Endothelial cell of umbilical vein (primary cell): Measurements from ENCODE around the gene ETV7. TPM values are rescaled to one million over a fixed set of nuclear protein-coding genes. Genes with fewer than 3 reads are reported as not detected.

Source experiments
- BruUV-seq: library from RNA; stranded (reverse); fragments of 400-500 nt; replicated peaks from 2 replicates; lab custom pipeline; 2021; lab: Mats Ljungman, UMichigan
- CTCF ChIA-PET: fragments of 300-600, 350-600 bp; sonication (Branson Sonifier 250); formaldehyde crosslinking; loops from one replicate; lab custom pipeline; 2021; ENCODE audit warnings: antibody characterized with exemption, inconsistent platforms; lab: Charles Lee
- POLR2A ChIA-PET: fragments of 300-600, 350-600 bp; sonication (Branson Sonifier 250); formaldehyde crosslinking; loops from one replicate; lab custom pipeline; 2021; ENCODE audit warnings: antibody characterized with exemption, inconsistent platforms; lab: Charles Lee
- DNase-seq: peaks from one replicate; pipeline ENCODE4 v3.0.0-alpha.2; 2011; ENCODE audit warnings: low read depth, low spot score
- FAIRE-seq: peaks from 2 replicates; lab custom pipeline; 2011; peaks lifted over from hg19 to GRCh38; lab: Jason Lieb, UNC
- H2AFZ ChIP-seq: 2 replicates; pipeline ENCODE4 v1.6.0; 2012; ENCODE audit warnings: low read depth, low read length, control low read depth, inconsistent platforms
- H3K27ac ChIP-seq: 2 replicates; pipeline ENCODE4 v1.5.1; 2011; ENCODE audit warnings: low read depth, mild to moderate bottlenecking, control low read depth, low read length, moderate library complexity; ENCODE audit not compliant: insufficient read depth
- H3K27me3 ChIP-seq, 2 experiments: 2 replicates each; pipeline versions ENCODE4 v1.6.0 to v1.6.1; 2011; ENCODE audit warnings: low read length in 2 of 2, mixed read lengths in 1 of 2; ENCODE audit not compliant: control insufficient read depth in 2 of 2, insufficient read depth in 2 of 2
- H3K36me3 ChIP-seq, 2 experiments: 2 replicates in 1 of 2; 3 replicates in 1 of 2; pipeline ENCODE4 v1.5.1; 2011; ENCODE audit warnings: low read length in 2 of 2, mild to moderate bottlenecking in 1 of 2, moderate library complexity in 1 of 2; ENCODE audit not compliant: control insufficient read depth in 2 of 2, insufficient read depth in 2 of 2; ENCODE audit errors: extremely low read depth in 1 of 2
- H3K4me1 ChIP-seq: 3 replicates; pipeline ENCODE4 v1.5.1; 2011; ENCODE audit warnings: mild to moderate bottlenecking, low read length; ENCODE audit not compliant: control insufficient read depth, insufficient read depth; ENCODE audit errors: extremely low read depth
- H3K4me2 ChIP-seq: 2 replicates; pipeline ENCODE4 v1.6.1; 2011; ENCODE audit warnings: low read length, control low read depth, mixed read lengths; ENCODE audit not compliant: insufficient read depth
- H3K4me3 ChIP-seq, 3 experiments: fragments of 200-600 bp in 1 of 3; sonication (generic), shearing (Covaris generic) in 1 of 3; replicated peaks in 1 of 3; 2 replicates each; pipeline ENCODE4 v1.5.1; 2011 to 2016; ENCODE audit warnings: control low read depth in 3 of 3, low read length in 3 of 3, mild to moderate bottlenecking in 2 of 3, inconsistent platforms in 1 of 3, low read depth in 1 of 3, moderate library complexity in 1 of 3; ENCODE audit not compliant: insufficient read depth in 1 of 3
- H3K79me2 ChIP-seq: 2 replicates; pipeline ENCODE4 v1.6.0; 2012; ENCODE audit warnings: low read length, inconsistent platforms; ENCODE audit not compliant: control insufficient read depth, insufficient read depth
- H3K9ac ChIP-seq: replicated peaks from 2 replicates; pipeline ENCODE3; 2011; ENCODE audit warnings: low read length, control low read depth; ENCODE audit not compliant: insufficient read depth; ENCODE audit errors: extremely low read depth
- H3K9me1 ChIP-seq: replicated peaks from 3 replicates; pipeline ENCODE4 v1.6.0; 2011; ENCODE audit warnings: mild to moderate bottlenecking, low read length; ENCODE audit not compliant: control insufficient read depth, insufficient read depth; ENCODE audit errors: extremely low read depth
- H3K9me3 ChIP-seq: replicated peaks from 2 replicates; pipeline ENCODE4 v1.5.1; 2012; ENCODE audit warnings: low read length, inconsistent platforms; ENCODE audit not compliant: control insufficient read depth, insufficient read depth
- H4K20me1 ChIP-seq: replicated peaks from 2 replicates; pipeline ENCODE3; 2011; ENCODE audit warnings: mild to moderate bottlenecking, low read length; ENCODE audit not compliant: control insufficient read depth, insufficient read depth; ENCODE audit errors: extremely low read depth
- EZH2 ChIP-seq: IDR thresholded peaks from 2 replicates; pipeline ENCODE4 v1.6.1; 2012; ENCODE audit warnings: borderline replicate concordance, low read depth, mild to moderate bottlenecking, moderate library complexity, low read length, inconsistent platforms; ENCODE audit not compliant: severe bottlenecking
- FOS ChIP-seq: IDR thresholded peaks from 2 replicates; pipeline ENCODE4 v1.6.1; 2011; ENCODE audit warnings: mild to moderate bottlenecking, low read length, moderate library complexity, borderline replicate concordance; ENCODE audit not compliant: insufficient read depth
- GATA2 ChIP-seq: IDR thresholded peaks from 2 replicates; pipeline ENCODE4 v1.7.0; 2011; ENCODE audit warnings: low read depth, mild to moderate bottlenecking, moderate library complexity, mixed read lengths, low read length; ENCODE audit not compliant: insufficient read length, insufficient read depth
- JUN ChIP-seq: IDR thresholded peaks from 2 replicates; pipeline ENCODE4 v1.6.1; 2011; ENCODE audit warnings: borderline replicate concordance, low read depth; ENCODE audit not compliant: insufficient read length, insufficient read depth
- MYC ChIP-seq: IDR thresholded peaks from one replicate; pipeline ENCODE4 v1.6.1; 2011; ENCODE audit warnings: mild to moderate bottlenecking, low read depth, low read length
- POLR2A ChIP-seq: IDR thresholded peaks from 2 replicates; pipeline ENCODE4 v1.6.1; 2012; ENCODE audit warnings: low read depth, mild to moderate bottlenecking, control low read depth, low read length
- POLR2AphosphoS5 ChIP-seq: IDR thresholded peaks from 2 replicates; pipeline ENCODE4 v1.6.1; 2012; ENCODE audit warnings: low read depth, mild to moderate bottlenecking, control low read depth, low read length, moderate library complexity; ENCODE audit not compliant: insufficient read depth
- dilution Hi-C: fragments of 300-500 bp; cut with MboI; formaldehyde crosslinking; loops from one replicate; pipeline ENCODE4 v1.15.0; 2019; ENCODE audit warnings: low sequenced_read_pairs; ENCODE audit not compliant: extremely low pct_ligation_motif_present
- intact Hi-C: fragments of 100-400 bp; cut with micrococcal nuclease; formaldehyde crosslinking; loops from one replicate; pipeline ENCODE4 v1.10.0; 2022
- polyA plus RNA-seq, 4 experiments: library from polyadenylated mRNA; depleted of rRNA in 3 of 4; stranded (reverse) in 3 of 4; unstranded in 1 of 4; fragments of >200 nt; gene quantifications; 2 replicates each; pipeline versions ENCODE4 v1.2.1 to v1.2.3, GENCODE V29; 2011 to 2012; ENCODE audit warnings: missing spikeins in 1 of 4
- total RNA-seq: library from RNA; stranded (reverse); gene quantifications from 2 replicates; pipeline ENCODE4 v1.2.3, GENCODE V29; 2021
- TF ChIP-seq, protein P1 (sequence below), 2 donors: IDR thresholded peaks; 1 replicate in 1 of 2; 2 replicates in 1 of 2; pipeline ENCODE4 v1.5.1; 2011; ENCODE audit warnings: low read length in 2 of 2, mild to moderate bottlenecking in 2 of 2, moderate library complexity in 2 of 2, control low read depth in 1 of 2, inconsistent platforms in 1 of 2, low read depth in 1 of 2; ENCODE audit not compliant: insufficient read depth in 1 of 2; ENCODE audit errors: extremely low read depth in 1 of 2
- TF ChIP-seq, protein P2 (sequence below): IDR thresholded peaks from 2 replicates; pipeline ENCODE4 v1.6.1; 2011; ENCODE audit not compliant: insufficient read depth, insufficient read length

ETV7 gene
- total and polyA plus RNA-seq, 2 donors (not counting 3 experiments of a cell fraction or from before 2014, with no cell fraction given), result 0.23 to 0.58 TPM

DNA sequence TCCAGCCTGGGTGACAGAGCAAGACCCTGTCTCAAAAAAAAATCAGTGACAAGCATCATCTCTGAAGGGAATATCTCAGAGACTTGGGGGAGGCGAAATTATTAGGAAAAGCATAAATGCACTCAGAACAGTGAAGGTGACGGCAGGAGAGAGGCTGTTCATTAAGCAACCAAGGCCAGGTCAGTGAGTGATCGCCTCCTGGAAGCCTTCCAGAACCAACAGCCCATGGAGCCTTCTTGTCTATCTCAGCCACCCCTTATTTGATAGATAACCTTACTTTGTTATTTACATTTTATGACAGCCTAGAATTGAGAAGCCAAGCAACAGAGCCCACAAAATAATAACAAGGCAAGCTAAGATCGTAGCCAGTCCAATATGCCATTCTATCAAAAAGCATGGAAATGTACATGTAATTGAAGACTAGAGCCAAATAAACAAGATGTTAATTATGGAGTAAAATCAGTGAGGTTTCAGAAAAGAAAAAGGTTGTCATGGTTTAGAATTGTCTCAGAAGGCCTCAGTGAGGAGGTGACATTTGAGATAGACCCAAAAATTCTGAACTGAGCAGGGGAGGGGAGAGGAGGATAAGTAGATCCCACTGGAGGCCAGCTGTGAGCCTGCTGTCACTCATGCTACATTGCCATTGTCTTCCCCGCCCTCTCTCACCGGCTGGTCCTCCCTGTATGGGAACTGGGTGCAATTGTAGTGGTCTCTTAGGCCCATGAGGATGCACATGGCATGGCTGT, 68.6 kb downstream of the ETV7 start:
- Histone ChIP-seq H2AFZ (no peak overlapping the region), H3K4me1 (no peaks in the 10 kb centered on the region), H3K4me2 (no peak overlapping the region), H3K27ac (no peak overlapping the region), H4K20me1 (no peaks in the 10 kb centered on the region), H3K4me3 (no peak overlapping the region), H3K9ac (no peak overlapping the region), H3K9me1 (no peaks in the 10 kb centered on the region), H3K9me3 (no peaks in the 10 kb centered on the region), H3K79me2 (no peaks in the 10 kb centered on the region), H3K27me3 (peaks cover 17% of the 10 kb centered on the region in 2 experiments), H3K36me3 (no peaks in the 10 kb centered on the region)
- intact Hi-C loops, result no loop called here
- ChIA-PET CTCF (interaction anchor here (1.0 to 3.4 kb wide), 6 partner anchors 9 to 47 kb away, joined by 3 to 27 read pairs (median 6); no protein-coding TSS in a partner anchor), POLR2A (interaction anchor here (0.6 kb wide), 1 partner anchor 441 kb away, joined by 3 read pairs; no protein-coding TSS in a partner anchor)
- no TSS peak for BruUV-seq
- DNase-seq (no peak), FAIRE-seq (no peak)
- TF ChIP-seq, protein P1, sequence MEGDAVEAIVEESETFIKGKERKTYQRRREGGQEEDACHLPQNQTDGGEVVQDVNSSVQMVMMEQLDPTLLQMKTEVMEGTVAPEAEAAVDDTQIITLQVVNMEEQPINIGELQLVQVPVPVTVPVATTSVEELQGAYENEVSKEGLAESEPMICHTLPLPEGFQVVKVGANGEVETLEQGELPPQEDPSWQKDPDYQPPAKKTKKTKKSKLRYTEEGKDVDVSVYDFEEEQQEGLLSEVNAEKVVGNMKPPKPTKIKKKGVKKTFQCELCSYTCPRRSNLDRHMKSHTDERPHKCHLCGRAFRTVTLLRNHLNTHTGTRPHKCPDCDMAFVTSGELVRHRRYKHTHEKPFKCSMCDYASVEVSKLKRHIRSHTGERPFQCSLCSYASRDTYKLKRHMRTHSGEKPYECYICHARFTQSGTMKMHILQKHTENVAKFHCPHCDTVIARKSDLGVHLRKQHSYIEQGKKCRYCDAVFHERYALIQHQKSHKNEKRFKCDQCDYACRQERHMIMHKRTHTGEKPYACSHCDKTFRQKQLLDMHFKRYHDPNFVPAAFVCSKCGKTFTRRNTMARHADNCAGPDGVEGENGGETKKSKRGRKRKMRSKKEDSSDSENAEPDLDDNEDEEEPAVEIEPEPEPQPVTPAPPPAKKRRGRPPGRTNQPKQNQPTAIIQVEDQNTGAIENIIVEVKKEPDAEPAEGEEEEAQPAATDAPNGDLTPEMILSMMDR (IDR thresholded peaks at IDR 0.05; ENCODE audit: extremely low read depth in 1 of 2, insufficient read depth in 1 of 2, low read depth in 1 of 2, low read length in 2 of 2), result no peak
- no peak for TF ChIP-seq FOS
- no peak for TF ChIP-seq JUN
- no peak for TF ChIP-seq POLR2AphosphoS5
- TF ChIP-seq EZH2, result no peak
- no peak for TF ChIP-seq MYC
- TF ChIP-seq GATA2, result no peak
- TF ChIP-seq POLR2A, result no peak
- TF ChIP-seq, protein P2, sequence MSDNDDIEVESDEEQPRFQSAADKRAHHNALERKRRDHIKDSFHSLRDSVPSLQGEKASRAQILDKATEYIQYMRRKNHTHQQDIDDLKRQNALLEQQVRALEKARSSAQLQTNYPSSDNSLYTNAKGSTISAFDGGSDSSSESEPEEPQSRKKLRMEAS, result no peak
- dilution Hi-C loops, result no loop called here
